ENCODE data around the gene TLCD3B.

- TF ChIP-seq CTCF (IDR thresholded peaks at IDR 0.05) (no peak), POLR2AphosphoS5 (IDR thresholded peaks at IDR 0.05) (no peak), POLR2A (IDR thresholded peaks at IDR 0.05; ENCODE audit: low read depth) (no peak)
These were observed 48.4 kb upstream of the TLCD3B start for GRCh38 chr16:30079480-30079879.
